Type B pancreatic cell (in vitro differentiated cells): Measurements from ENCODE around the gene SHKBP1. TPM values are rescaled to one million over a fixed set of nuclear protein-coding genes. Genes with fewer than 3 reads are reported as not detected.

Experiments used
- DNase-seq: peaks from one replicate; pipeline ENCODE4 v3.0.0; 2021; ENCODE audit warnings: mixed read lengths; ENCODE audit not compliant: unreplicated experiment; ENCODE audit errors: extremely low spot score
- H3K27ac Mint-ChIP-seq: 2 replicates; pipeline ENCODE4 v1.8.0; 2021; ENCODE audit warnings: mild to moderate bottlenecking, mixed read lengths
- H3K27me3 Mint-ChIP-seq: 2 replicates; pipeline ENCODE4 v1.8.0; 2021; ENCODE audit warnings: mixed read lengths
- H3K36me3 Mint-ChIP-seq: 2 replicates; pipeline ENCODE4 v1.8.0; 2021; ENCODE audit warnings: mixed read lengths
- H3K4me1 Mint-ChIP-seq: one replicate; pipeline ENCODE4 v1.8.0; 2021; ENCODE audit warnings: mixed read lengths; ENCODE audit not compliant: unreplicated experiment
- H3K4me3 Mint-ChIP-seq: 2 replicates; pipeline ENCODE4 v1.8.0; 2021; ENCODE audit warnings: mild to moderate bottlenecking, mixed read lengths
- H3K9me3 Mint-ChIP-seq: 2 replicates; pipeline ENCODE4 v1.8.0; 2021; ENCODE audit warnings: mixed read lengths
- CTCF ChIP-seq: fragments of 200-600 bp; sonication (generic); conservative IDR thresholded peaks from 2 replicates; pipeline ENCODE4 v1.5.0; 2021; ENCODE audit warnings: antibody characterized with exemption, mild to moderate bottlenecking
- total RNA-seq: library from RNA; stranded (reverse); gene quantifications from 2 replicates; pipeline ENCODE4 v1.2.1, GENCODE V29; 2021; ENCODE audit warnings: low replicate concordance

SHKBP1 gene
- total RNA-seq, 1 donor from 2014 or later, result 54.6 TPM

GRCh38 chr19:40632311-40633036 is 55.8 kb downstream of the SHKBP1 start:
- peaks cover 8% of the 10 kb centered on the region for H3K36me3 Mint-ChIP-seq
- DNase-seq, result no peak
- no peak overlapping the region for H3K27ac Mint-ChIP-seq
- peaks cover 8% of the 10 kb centered on the region for H3K4me1 Mint-ChIP-seq
- no peak overlapping the region for H3K4me3 Mint-ChIP-seq
- peaks cover 25% of the 10 kb centered on the region for H3K27me3 Mint-ChIP-seq
- no peak for TF ChIP-seq CTCF
- H3K9me3 Mint-ChIP-seq, result no peaks in the 10 kb centered on the region

- H3K36me3 Mint-ChIP-seq, result peaks cover 8% of the 10 kb centered on the region
- no peak for DNase-seq
- H3K27ac Mint-ChIP-seq, result no peak overlapping the region
- peaks cover 8% of the 10 kb centered on the region for H3K4me1 Mint-ChIP-seq
- peaks cover 25% of the 10 kb centered on the region for H3K27me3 Mint-ChIP-seq
- no peaks in the 10 kb centered on the region for H3K9me3 Mint-ChIP-seq
- H3K4me3 Mint-ChIP-seq, result no peak overlapping the region
- TF ChIP-seq CTCF, result no peak
Measured at GRCh38 chr19:40633207-40633606, 56.5 kb downstream of the SHKBP1 start.

GRCh38 chr19:40638327-40638726 is 61.7 kb downstream of the SHKBP1 start:
- no peaks in the 10 kb centered on the region for H3K36me3 Mint-ChIP-seq
- no peak overlapping the region for H3K27ac Mint-ChIP-seq
- TF ChIP-seq CTCF, result no peak
- peaks cover 20% of the 10 kb centered on the region for H3K27me3 Mint-ChIP-seq
- H3K9me3 Mint-ChIP-seq, result no peaks in the 10 kb centered on the region
- no peak for DNase-seq
- H3K4me1 Mint-ChIP-seq, result peaks cover 9% of the 10 kb centered on the region
- H3K4me3 Mint-ChIP-seq, result no peak overlapping the region

- TF ChIP-seq CTCF, result no peak
- DNase-seq, result no peak
- Mint-ChIP-seq H3K27ac (no peak overlapping the region), H3K27me3 (peaks cover 8% of the 10 kb centered on the region), H3K4me3 (no peak overlapping the region), H3K9me3 (no peaks in the 10 kb centered on the region), H3K36me3 (no peaks in the 10 kb centered on the region), H3K4me1 (peaks cover 5% of the 10 kb centered on the region)
Measured at GRCh38 chr19:40639638-40639982, 62.9 kb downstream of the SHKBP1 start.

- H3K4me3 Mint-ChIP-seq, result no peak overlapping the region
- TF ChIP-seq CTCF, result no peak
- H3K36me3 Mint-ChIP-seq, result no peaks in the 10 kb centered on the region
- no peaks in the 10 kb centered on the region for H3K27me3 Mint-ChIP-seq
- DNase-seq, result no peak
- H3K27ac Mint-ChIP-seq, result no peak overlapping the region
- H3K9me3 Mint-ChIP-seq, result no peaks in the 10 kb centered on the region
- peaks cover 7% of the 10 kb centered on the region for H3K4me1 Mint-ChIP-seq
Measured at GRCh38 chr19:40640744-40641143, 64.1 kb downstream of the SHKBP1 start.

Other genes with a start within 250 kb of the SHKBP1 start
- gene C19orf47, start 228.5 kb upstream of the SHKBP1 start, total RNA-seq, result 15.3 and 18.6 TPM in 2 replicates
- gene PLD3, start 228.2 kb upstream of the SHKBP1 start, total RNA-seq, result 234 and 244 TPM in 2 replicates
- 0.12 TPM in 1 of 2 replicates, not detected in the other for gene HIPK4, start 186.7 kb upstream of the SHKBP1 start, total RNA-seq
- gene PRX, start 163.5 kb upstream of the SHKBP1 start, total RNA-seq, result 1.2 and 11.7 TPM in 2 replicates
- gene SERTAD1, start 150.9 kb upstream of the SHKBP1 start, total RNA-seq, result 9.2 and 14.4 TPM in 2 replicates
- gene SERTAD3, start 132.5 kb upstream of the SHKBP1 start, total RNA-seq, result 33.7 and 41.7 TPM in 2 replicates
- 32.2 and 47.9 TPM in 2 replicates for gene BLVRB, start 111.1 kb upstream of the SHKBP1 start, total RNA-seq
- 2.6 and 2.9 TPM in 2 replicates for gene SPTBN4, start 109.9 kb upstream of the SHKBP1 start, total RNA-seq
- gene LTBP4, start 24.5 kb downstream of the SHKBP1 start, total RNA-seq, result 31.8 and 145 TPM in 2 replicates
- gene NUMBL, start 113.8 kb downstream of the SHKBP1 start, total RNA-seq, result 16.2 and 28.9 TPM in 2 replicates
- 39.9 and 48.4 TPM in 2 replicates for gene COQ8B, start 140.0 kb downstream of the SHKBP1 start, total RNA-seq
- gene ITPKC, start 140.2 kb downstream of the SHKBP1 start, total RNA-seq, result 22.4 and 46.1 TPM in 2 replicates
- 9.6 and 16.0 TPM in 2 replicates for gene ACTMAP, start 173.6 kb downstream of the SHKBP1 start, total RNA-seq
- 79.6 and 130 TPM in 2 replicates for gene SNRPA, start 174.3 kb downstream of the SHKBP1 start, total RNA-seq
- 1.7 and 3.2 TPM in 2 replicates for gene MIA, start 198.6 kb downstream of the SHKBP1 start, total RNA-seq
- 10.4 and 12.4 TPM in 2 replicates for gene RAB4B, start 201.4 kb downstream of the SHKBP1 start, total RNA-seq
- 83.4 and 83.8 TPM in 2 replicates for gene EGLN2, start 222.3 kb downstream of the SHKBP1 start, total RNA-seq